GM19043 (cell line): ENCODE results near the gene MALRD1.
"Not testable (repeated sequence)": the region's sequence is repeated elsewhere in the genome, so short reads cannot be mapped to it uniquely, and the experiment has no call there.

Experiments used
- ATAC-seq: cut with Tn5 transposase; IDR thresholded peaks from one replicate; pipeline ENCODE4 v1.9.1; 2021; ENCODE audit warnings: low read depth; ENCODE audit not compliant: unreplicated experiment

MALRD1 gene

GRCh38 chr10:19689231-19689630, 640.6 kb downstream of the MALRD1 start:
- no peak for ATAC-seq

GRCh38 chr10:19699299-19699698, 650.7 kb downstream of the MALRD1 start:
- ATAC-seq, result no peak

- ATAC-seq, result no peak
These were observed 652.9 kb downstream of the MALRD1 start for GRCh38 chr10:19701427-19702052.

GRCh38 chr10:19702215-19702614, 653.6 kb downstream of the MALRD1 start:
- ATAC-seq, result no peak

GRCh38 chr10:19704544-19704943, 655.9 kb downstream of the MALRD1 start:
- ATAC-seq, result no peak

GRCh38 chr10:19705250-19705649, 656.6 kb downstream of the MALRD1 start:
- ATAC-seq, result no peak

- ATAC-seq, result no peak
These were observed 658.3 kb downstream of the MALRD1 start for GRCh38 chr10:19706904-19707303.

GRCh38 chr10:19707376-19707775, 658.8 kb downstream of the MALRD1 start:
- ATAC-seq, result no peak

GRCh38 chr10:19708031-19708430, 659.4 kb downstream of the MALRD1 start:
- no peak for ATAC-seq

- no peak for ATAC-seq
These were observed 662.0 kb downstream of the MALRD1 start for GRCh38 chr10:19710600-19710999.

GRCh38 chr10:19713159-19713558, 664.6 kb downstream of the MALRD1 start:
- ATAC-seq, result no peak

- ATAC-seq, result no peak
These were observed 665.4 kb downstream of the MALRD1 start for GRCh38 chr10:19713800-19714525.

- ATAC-seq, result no peak
These were observed 670.7 kb downstream of the MALRD1 start for GRCh38 chr10:19719284-19719683.

GRCh38 chr10:19724287-19724686, 675.7 kb downstream of the MALRD1 start:
- no peak for ATAC-seq

GRCh38 chr10:19728376-19728775, 679.8 kb downstream of the MALRD1 start:
- ATAC-seq, result no peak

- ATAC-seq, result no peak
These were observed 680.4 kb downstream of the MALRD1 start for GRCh38 chr10:19728964-19729363.

- ATAC-seq, result no peak
These were observed 681.7 kb downstream of the MALRD1 start for GRCh38 chr10:19730167-19730906.

- no peak for ATAC-seq
These were observed 682.3 kb downstream of the MALRD1 start for GRCh38 chr10:19730907-19731217.

GRCh38 chr10:19731560-19731959, 683.0 kb downstream of the MALRD1 start:
- ATAC-seq, result no peak

- no peak for ATAC-seq
These were observed 689.8 kb downstream of the MALRD1 start for GRCh38 chr10:19738440-19738839.

- not testable (repeated sequence) for ATAC-seq
These were observed 690.6 kb downstream of the MALRD1 start for GRCh38 chr10:19739232-19739631.

- not testable (repeated sequence) for ATAC-seq
These were observed 693.5 kb downstream of the MALRD1 start for GRCh38 chr10:19742144-19742543.
